HK-2 (cell line): ENCODE results near the gene RAB33A.

Experiments used
- DNase-seq: peaks from one replicate; pipeline ENCODE4 v3.0.0-alpha.2; 2018; ENCODE audit not compliant: unreplicated experiment

RAB33A gene

DNA sequence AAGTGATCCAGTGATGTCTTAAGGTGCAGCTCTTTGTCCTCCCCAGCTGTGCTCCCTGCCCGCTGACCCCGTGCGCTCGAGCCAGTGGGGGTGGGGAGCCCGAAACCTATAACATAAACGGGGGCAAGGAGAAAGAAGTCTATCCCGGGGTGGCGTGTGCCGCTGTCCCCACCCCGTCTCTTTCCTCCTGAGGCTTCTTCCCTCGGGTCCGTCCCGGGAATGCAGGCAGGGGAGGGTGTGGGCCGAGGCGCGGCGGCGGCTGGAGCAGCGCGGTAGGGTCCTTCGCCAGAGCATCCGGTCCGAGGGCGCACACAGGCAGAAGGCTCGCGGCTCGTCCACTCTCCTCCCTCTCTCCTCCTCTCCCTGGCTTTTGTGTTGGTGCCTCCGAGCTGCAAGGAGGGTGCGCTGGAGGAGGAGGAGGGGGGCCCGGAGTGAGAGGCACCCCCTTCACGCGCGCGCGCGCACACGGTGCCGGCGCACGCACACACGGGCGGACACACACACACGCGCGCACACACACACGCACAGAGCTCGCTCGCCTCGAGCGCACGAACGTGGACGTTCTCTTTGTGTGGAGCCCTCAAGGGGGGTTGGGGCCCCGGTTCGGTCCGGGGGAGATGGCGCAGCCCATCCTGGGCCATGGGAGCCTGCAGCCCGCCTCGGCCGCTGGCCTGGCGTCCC lies at the start of gene RAB33A:
Gene RAB33A, plus strand, starts transcription at position 517 of the 681 bp plus-strand sequence. Its CDS starts 101 bp downstream, at position 618.
- no peak for DNase-seq

DNA sequence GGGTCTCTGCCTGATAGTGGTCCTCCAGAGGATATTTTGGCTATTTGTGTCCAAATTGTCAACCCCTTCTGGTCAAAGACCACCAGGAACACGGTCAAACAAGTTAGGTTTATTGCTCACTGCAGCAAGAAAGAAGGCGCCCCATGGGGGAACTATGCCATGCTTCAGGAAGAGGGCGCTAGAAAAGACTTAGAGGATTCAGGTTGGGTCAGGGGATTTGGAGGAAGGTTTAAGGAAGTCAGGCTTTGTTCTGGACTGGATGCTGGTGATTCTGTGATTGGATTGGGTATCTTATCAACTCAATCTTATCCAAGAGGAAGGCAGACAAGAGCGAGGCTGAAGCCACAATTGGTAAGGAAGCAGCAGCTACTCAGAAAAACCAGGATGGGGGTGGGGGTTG lies 47.2 kb upstream of the RAB33A start:
- DNase-seq, result no peak

- DNase-seq, result no peak
Measured at GRCh38 chrX:130125091-130125874, 46.5 kb upstream of the RAB33A start.

DNA sequence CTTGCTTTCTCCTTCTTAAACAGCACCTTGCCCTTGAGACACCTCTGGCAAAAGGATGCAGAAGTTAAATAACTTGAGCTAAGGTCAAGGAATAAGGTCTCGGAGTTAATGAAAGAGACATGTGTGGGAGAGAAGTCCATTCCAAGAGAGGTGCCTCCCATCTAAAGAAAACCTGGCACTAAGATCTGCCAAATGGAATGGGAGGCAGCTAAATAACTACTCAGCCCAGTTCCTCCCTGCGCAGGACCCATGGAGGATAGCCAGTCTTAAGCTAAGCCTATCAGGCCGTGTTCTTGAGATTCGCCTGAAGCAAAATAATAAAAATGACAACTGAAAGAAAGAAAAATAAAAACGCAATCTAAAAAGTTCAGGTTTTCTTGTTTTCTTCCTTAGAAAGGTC lies 40.8 kb upstream of the RAB33A start:
- DNase-seq, result no peak

DNA sequence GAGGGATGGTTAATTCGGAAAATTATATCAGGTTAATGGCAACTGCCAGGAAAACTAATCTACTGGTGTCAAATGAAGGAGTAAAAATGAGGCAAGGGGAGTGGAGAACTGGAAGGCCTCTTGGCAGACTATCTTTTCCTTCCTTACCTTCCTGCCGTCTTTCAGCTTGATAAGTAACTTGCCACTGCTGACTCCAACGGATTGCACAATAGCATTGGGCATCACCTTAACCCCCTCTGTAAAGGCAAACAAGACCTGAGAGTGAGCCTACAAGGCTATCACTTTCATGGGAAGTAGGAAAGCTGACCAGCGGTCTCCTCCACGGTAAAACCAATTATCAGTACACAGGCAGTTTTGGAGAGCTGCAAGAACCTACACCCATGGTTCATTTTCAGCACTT lies 35.3 kb upstream of the RAB33A start:
- no peak for DNase-seq

DNA sequence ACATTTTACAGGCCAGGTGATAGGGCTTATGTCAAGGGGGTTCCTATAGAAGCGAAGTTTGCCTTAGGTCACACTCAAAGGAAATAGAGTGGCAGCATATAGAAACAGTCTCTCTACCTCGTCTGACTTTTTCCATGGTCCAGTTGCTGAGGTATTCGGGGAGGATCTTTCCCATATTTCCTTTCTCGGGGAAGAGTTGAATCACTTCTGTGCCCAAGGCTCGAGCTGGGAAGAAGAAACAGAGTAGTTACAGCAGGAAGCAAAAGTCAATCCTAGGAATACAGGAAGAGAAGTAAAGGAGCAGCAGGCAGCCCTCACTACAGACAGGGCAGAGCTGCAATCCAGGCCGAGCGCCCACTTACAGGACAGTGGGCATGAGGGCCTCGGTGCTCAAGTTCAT lies 34.8 kb upstream of the RAB33A start:
- DNase-seq, result no peak

DNA sequence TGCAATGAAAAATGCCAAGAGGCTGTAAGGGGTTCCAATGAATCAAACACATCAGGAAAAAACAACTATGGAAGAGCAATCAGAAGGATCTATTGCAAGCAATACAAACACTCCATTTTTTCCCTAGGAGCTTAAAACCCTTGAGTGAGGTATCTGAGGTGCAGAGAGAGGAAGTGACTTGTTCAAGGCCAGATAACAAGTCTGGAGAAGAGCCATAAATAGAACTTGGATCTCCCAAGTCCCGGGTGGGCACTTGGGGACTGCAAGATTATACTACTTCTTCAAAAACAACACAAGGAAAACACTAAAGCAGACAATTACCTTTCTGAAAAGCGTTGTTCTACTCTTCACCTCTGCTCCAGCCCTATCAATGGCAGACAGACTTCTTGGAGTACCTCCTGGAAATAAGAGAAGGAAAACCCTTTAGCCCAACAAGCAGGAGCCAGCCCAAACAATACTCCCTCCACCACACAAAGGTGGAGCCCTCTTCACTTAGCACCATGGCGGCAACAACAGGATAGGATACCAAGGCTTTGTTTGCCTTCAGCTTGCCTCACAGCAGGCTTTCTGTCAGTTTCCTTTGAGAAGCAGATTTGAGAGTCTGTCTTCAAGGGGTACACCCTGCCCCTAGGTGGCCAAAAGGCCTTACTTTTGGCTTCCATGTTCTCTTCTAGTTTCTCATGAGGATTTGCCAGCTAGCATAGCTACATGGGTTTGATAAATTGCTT lies 32.1 kb upstream of the RAB33A start:
- no peak for DNase-seq

DNA sequence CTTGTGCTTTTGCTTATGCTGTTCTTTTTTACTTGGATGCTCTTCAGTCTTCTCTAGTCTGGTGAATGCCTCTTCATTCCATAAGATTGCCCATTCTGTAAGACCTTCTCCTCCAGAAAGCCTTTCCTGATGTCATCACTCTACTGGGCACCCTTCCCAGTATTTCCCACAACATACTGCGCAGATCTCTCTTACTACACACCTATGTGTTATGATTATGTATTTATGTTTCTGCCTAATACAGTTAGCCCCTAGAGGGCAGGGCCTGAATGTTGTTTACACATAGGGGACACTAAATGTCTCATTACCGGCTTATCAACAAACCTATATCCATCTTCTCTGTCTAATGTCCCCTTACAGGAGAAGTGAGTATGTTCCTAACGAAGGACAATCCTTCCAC lies 27.3 kb upstream of the RAB33A start:
- DNase-seq, result no peak

DNA sequence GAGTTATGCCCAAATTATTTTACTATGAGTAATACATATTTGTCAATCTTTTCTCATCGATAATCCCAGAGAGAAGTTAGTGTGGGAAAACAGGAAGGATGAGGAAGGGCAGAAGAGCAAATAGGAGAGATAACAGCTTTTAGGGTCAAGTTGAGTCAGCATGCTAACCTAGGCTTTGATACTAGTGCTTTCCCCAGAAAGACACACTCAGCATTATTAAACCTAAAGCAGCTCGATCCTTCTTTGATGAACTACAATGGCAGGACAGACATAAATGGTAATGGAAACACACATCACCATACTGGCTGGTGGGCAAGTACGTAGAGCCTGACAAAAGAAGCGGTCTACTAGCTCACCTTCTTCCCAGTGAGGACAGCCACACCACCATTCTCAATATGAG lies 26.6 kb upstream of the RAB33A start:
- DNase-seq, result no peak

DNA sequence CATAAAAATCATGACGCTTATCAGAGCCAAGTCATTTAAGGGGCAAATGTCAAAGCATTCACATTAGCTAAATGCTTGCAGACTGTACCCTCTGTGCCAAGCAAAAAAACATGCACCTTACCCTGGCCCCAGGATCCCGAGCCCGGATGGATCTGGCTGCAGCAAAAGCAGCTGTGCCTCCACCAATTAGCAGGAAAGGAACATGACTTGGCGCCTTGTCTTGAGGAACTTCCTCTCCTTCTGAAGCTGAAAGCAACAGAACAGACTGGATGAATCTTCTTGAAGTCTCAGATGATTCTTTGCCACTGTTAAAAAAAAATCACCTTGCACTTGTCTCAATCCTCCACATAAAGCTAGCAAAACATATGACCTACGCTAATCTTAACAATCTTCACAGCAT lies 24.1 kb upstream of the RAB33A start:
- DNase-seq, result no peak

GRCh38 chrX:130155564-130155963 lies 16.2 kb upstream of the RAB33A start:
- DNase-seq, result no peak

DNA sequence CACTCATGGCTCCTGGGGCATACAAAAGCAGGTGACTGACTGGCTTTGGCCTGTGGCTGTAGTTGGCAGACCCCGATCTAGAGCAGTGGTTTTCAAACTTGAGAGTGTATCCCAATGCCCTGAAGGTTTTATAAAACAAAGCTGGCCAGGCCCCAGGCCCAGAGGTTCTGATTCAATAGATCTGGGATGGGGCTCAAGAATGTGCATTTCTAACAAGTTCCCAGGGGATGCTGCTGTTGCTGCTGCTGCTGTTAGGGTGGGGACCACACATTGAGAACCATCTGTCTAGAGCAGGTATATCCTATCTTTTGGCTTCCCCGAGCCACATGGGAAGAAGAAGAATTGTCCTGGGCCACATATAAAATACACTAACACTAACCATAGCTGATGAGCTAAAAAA lies 13.5 kb upstream of the RAB33A start:
- DNase-seq, result no peak

- no peak for DNase-seq
Measured at GRCh38 chrX:130159776-130160175, 12.0 kb upstream of the RAB33A start.

DNA sequence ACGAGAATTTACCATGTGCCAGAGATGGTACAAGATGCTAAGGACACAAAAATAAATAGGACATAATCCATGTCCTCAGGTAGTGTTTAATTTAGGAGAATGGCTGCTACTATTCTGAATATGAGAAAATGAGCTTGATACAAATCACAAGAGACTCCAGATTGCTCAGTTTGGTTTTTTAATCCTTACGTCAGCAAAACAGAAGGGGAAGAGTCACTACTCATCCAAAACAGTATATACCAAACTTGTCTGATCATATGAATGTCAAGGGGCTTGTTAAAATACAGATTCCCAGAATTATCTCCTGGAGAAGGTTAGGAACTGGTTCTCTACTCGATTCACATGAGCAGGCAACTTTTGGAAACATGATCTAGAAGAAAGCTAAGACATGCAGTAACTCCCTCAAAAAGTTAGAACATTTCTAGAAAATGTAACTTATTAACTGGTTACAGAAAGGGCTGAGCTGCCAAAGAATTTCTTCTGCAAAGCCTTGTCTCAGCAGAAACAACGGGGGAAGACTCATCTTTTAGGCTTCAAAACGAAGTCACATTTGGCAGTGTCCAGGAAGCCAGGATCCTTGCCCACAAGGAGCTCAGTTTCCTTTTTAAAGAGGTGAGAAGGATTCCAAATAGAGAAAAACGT lies 9.5 kb upstream of the RAB33A start:
- no peak for DNase-seq

- no peak for DNase-seq
Measured at GRCh38 chrX:130163398-130163797, 8.4 kb upstream of the RAB33A start.

- no peak for DNase-seq
Measured at GRCh38 chrX:130165181-130165702, 6.5 kb upstream of the RAB33A start.

DNA sequence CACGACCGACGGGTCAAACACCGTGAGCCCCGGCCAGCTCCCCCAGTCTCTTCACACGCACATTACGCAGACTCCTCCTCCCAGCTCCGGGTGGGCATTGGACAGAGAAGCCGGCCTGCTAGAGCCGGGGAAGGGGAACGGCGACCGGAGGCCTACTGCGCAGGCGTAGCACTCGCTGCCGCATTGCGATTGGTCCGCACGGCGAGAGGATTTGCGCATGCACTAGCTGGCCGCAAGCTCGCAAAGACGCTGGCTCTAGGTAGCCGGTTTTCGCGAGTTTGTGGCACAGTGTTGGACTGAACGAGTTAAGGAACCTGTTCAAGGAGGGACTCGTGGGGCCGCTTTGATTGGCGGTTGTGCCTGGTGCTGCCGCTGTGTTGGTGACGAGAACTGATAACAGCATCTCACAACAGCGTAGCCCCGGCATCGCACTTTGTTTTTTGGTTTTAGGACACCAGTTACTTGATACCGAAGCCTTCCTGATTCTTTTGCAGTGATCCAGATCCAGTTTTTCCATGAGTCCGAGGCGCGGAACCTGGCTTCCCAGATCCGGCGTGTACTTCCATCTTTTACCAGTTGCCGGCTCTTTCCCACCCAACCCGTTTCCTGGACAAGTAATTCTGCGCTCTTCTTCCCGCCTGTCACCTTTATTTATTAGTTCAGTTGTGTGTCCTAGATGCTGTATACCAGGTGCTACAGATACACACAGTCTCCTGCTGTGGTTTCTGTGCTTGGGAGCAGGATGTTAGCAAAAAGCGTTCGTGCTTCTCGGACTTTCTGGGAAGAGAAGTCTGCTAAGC lies 5.9 kb upstream of the RAB33A start, which contains the start of gene AIFM1:
Gene AIFM1, minus strand, starts transcription at position 139 of the 800 bp plus-strand sequence. CDS start 185 bp downstream, outside the sequence.
- DNase-seq, result peak; percentile 94

- no peak for DNase-seq
Measured at GRCh38 chrX:130166503-130166777, 5.3 kb upstream of the RAB33A start.

DNA sequence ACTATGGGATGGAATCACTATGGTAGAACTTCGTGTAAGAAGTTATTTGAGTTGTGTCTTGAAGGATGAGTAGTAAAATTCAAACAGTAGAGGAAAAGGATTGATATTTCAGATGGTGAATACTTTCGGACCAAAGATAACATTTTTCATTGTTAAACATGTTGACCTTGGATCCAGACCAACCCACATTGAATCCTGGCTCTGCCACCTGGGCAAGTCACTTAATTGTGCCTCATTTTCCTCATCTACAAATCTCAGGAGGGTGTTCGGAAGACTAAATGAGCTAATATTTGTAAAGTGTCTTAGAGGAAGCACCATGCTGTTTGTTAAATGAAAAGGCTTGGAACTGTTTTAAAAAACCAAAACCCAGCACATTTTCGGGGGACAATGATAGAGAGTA lies 4.7 kb upstream of the RAB33A start:
- no peak for DNase-seq

DNA sequence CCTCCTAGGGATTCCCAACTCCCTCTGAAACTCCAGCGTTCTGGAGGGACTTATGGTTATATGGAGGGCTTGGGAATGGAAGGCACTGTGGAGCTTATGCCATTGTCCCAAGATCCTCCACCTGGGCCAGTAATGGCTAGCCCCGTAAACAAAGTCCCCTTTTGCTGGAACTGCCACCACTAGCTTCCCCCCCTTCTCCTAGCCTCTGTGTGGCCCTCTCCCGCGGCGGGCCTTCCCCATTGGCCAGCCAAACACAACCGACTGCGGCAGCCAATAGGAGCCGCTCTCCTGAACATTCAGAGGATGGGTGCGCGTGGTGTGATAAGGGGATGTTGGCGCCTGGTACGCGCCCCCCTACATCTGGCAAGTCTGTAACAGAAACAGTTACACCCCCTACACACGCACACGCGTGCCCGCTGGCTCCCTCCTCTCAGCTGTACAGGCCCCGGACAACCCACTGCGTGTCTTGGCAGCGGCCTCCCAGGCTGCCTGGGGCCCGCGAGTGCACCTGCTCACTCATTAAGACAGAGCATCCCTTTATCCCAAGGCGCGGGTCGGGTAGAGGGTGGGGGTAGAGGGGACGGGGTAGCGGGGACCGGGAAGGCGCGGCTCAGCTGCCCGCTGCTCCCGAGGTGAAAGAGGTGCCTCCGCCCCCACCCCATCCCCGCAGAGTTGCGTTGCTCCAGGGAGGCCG lies 863 bp upstream of the RAB33A start:
- DNase-seq, result no peak
